SK-MEL-5 (cell line): ENCODE data around the gene CFAP97D2. TPM values are rescaled to one million over a fixed set of nuclear protein-coding genes. Genes with fewer than 3 reads are reported as not detected.

Source experiments
- DNase-seq: peaks from one replicate; pipeline ENCODE4 v3.0.0-alpha.2; 2016; ENCODE audit warnings: low read depth, low spot score
- in situ Hi-C: cut with HindIII; loops from 2 replicates; pipeline ENCODE4 v1.10.0; 2016; ENCODE audit warnings: low sequenced_read_pairs, high pct_unique_total_duplicates, low pct_unique_long_range_greater_than_20kb
- total RNA-seq: library from RNA; depleted of rRNA; stranded (reverse); fragments of >200 nt; shearing (Covaris generic); gene quantifications from 2 replicates; pipeline ENCODE4 v1.2.3, GENCODE V29; 2014

Gene CFAP97D2
- total RNA-seq, 1 experiment from 2014 or later: not detected

GRCh38 chr13:114213980-114214379 lies 34.9 kb downstream of the CFAP97D2 start:
- DNase-seq: no peak
- in situ Hi-C loops: no loop called here

- in situ Hi-C loops: no loop called here
- no peak for DNase-seq
Measured at GRCh38 chr13:114219392-114219791, 40.3 kb downstream of the CFAP97D2 start.

DNA sequence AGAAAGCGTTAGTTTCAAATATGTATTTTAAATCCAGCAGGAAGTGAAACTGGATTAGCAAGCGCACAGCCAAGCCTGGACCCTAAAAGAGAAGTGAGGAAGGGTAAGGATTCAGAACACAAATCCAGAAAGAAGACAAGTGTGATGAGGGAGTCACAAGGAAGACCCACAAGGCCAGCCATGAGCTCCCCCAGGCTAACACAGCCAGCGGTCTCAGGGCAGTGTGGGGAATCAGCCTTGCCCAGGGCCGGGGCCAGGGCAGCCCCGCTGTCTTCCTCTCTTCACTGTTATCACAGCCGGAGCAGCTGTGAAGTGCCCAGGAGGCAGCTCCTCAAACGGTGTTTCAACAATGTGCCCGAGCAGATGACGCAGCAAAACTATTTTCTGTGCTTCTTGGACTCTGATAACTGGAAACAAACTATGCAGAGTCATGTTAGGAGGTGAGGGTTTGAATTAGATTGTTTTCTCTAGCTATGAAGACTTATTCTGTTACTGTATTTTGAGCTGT lies 43.5 kb downstream of the CFAP97D2 start:
- in situ Hi-C loops: no loop called here

GRCh38 chr13:114224201-114224600 lies 45.1 kb downstream of the CFAP97D2 start:
- in situ Hi-C loops: no loop called here

More for the DNA sequence above, 43.5 kb downstream of the CFAP97D2 start:
- no peak for DNase-seq

GRCh38 chr13:114225610-114226009 lies 46.6 kb downstream of the CFAP97D2 start:
- in situ Hi-C loops: no loop called here
- DNase-seq: no peak

More at GRCh38 chr13:114224201-114224600, 45.1 kb downstream of the CFAP97D2 start:
- DNase-seq: no peak

DNA sequence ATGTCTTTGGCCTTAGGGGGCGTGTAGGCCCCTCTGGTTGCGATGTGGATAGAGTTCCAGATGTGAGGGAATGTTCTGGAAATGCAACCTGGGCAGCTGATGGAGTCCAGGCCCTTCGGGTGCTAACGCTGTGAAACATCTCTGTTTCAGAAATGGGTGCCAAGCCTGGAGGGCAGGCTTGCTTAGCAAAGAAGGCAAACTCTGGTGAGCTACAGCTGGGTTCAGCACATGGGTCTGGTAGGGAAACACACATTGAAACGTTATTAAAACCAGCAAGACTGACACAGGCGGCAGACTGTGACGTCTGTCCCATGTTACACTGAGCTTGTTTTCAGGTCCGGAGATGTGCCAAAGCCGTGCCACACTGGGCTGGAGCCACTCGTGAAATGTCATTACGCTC lies 47.0 kb downstream of the CFAP97D2 start:
- no peak for DNase-seq

DNA sequence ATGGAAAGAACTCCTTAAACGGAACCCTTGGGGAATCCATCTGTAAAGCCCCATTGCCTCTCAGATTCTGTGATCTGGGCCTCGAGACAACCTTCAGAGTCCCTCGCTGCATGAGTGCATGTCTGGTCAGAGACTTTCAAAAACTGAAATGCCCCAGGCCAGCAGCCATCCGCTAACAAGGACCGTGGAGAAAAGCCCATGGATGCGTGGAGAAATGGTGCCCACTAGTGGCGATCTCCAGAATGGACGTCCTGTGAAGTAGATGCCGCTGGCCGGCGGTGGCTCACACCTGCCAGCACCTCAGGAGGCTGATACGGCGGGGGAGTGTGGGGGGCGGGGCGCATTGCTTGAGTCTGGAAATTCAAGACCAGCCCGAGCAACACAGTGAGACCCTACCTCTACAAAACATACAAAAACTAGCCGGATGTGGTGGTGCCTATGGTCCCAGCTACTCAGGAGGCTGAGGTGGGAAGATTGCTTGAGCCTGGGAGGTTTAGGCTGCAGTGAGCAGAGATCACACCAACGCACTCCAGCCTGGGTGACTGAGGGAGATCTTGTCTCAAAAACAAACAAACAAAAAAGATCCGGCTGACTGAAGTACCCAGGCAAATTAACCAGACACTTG lies 47.8 kb downstream of the CFAP97D2 start:
- peak; percentile 87 for DNase-seq

More for the DNA sequence above, 47.0 kb downstream of the CFAP97D2 start:
- in situ Hi-C loops: no loop called here

GRCh38 chr13:114227528-114227927 lies 48.5 kb downstream of the CFAP97D2 start:
- DNase-seq: no peak
- in situ Hi-C loops: no loop called here

More for the DNA sequence above, 47.8 kb downstream of the CFAP97D2 start:
- in situ Hi-C loops: no loop called here

DNA sequence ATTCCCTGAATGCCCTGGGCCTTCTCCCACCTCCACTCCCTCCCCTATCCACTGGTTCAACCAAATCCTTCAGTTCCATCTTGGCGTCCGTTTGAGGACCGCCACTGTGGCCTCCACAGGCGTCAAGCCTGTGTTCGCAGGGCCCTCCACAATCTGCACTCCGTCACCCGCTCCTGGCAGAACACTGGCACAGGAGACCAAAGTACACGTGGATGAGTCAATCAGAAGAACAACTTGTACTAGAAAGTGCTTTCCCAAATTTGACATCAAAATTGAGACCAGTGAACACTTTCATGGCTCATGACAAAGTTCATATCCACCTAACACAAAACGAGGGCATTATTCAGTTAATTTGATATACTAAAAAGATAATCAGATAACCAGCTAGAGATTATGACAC lies 49.1 kb downstream of the CFAP97D2 start:
- DNase-seq: no peak
- in situ Hi-C loops: no loop called here

- DNase-seq: peak; percentile 32
- in situ Hi-C loops: no loop called here
Measured at GRCh38 chr13:114229506-114229905, 50.4 kb downstream of the CFAP97D2 start.

DNA sequence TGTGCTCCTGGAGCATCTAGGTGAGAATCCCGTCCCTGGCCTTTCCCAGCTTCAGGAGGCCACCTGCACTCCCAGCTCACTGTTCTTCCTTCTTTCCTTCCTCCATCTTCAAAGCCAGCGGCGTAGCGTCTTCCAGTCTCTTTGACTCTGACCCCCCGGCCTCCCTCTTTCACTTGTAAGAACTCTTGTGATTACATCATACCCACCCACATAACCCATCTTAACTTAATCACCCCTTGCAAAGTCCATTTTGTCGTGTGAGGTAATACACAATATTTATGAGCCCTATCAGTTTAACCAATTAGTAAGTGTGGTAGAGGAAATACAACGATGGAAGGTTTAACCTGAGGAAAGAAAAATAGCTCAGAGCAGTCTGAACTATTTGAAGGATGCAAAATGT lies 51.1 kb downstream of the CFAP97D2 start:
- no peak for DNase-seq
- in situ Hi-C loops: no loop called here

DNA sequence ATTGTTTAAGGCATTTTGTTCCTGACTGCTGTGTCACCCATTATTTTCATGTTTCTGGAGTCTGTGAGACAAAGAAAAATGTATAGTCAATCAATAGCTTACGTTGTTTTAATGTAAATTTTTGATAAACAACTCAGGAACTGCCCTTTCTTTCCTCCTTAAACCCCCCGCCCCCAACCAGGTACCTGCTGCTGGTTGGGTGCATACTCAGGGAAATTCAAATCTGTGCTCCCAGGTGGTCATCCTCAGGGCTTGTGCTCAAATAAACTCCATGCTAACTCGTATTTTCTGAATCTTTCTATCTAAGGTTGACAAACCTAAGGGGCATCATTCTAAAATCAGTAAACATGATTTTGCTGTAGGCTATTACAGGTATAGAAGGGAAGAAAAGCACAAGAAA lies 51.5 kb downstream of the CFAP97D2 start:
- no peak for DNase-seq
- in situ Hi-C loops: no loop called here

- DNase-seq: no peak
- in situ Hi-C loops: no loop called here
Measured at GRCh38 chr13:114231886-114232285, 52.8 kb downstream of the CFAP97D2 start.

- in situ Hi-C loops: no loop called here
- no peak for DNase-seq
Measured at GRCh38 chr13:114234266-114234644, 55.2 kb downstream of the CFAP97D2 start.

- in situ Hi-C loops: no loop called here
- DNase-seq: peak; percentile 95
Measured at GRCh38 chr13:114234645-114235421, 55.8 kb downstream of the CFAP97D2 start, which contains the start of gene CDC16. Gene CDC16, plus strand, starts transcription at chr13:114234897. Its CDS starts 188 bp downstream, at chr13:114235085.

DNA sequence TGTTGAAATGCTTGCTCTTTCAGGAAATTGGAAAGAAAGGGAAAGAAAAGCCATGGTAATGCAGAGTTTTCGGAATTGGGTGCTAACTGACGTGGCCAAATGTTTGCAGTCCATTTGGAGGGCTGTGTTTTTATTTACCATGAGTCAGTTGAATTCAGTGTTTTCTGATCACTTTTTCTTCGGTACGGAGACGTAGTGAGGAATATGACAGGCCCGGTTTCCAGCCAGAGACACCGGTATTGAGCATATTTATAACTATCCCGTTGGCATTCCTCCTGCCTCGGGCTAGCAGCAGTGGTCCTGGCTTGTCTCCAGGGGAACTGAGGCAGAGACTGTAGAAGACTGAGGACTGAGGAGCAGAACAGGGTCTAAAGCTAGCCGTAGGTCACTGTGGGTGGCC lies 56.6 kb downstream of the CFAP97D2 start:
- peak; percentile 17 for DNase-seq
- in situ Hi-C loops: no loop called here

GRCh38 chr13:114236227-114236626 lies 57.2 kb downstream of the CFAP97D2 start:
- no peak for DNase-seq
- in situ Hi-C loops: no loop called here

DNA sequence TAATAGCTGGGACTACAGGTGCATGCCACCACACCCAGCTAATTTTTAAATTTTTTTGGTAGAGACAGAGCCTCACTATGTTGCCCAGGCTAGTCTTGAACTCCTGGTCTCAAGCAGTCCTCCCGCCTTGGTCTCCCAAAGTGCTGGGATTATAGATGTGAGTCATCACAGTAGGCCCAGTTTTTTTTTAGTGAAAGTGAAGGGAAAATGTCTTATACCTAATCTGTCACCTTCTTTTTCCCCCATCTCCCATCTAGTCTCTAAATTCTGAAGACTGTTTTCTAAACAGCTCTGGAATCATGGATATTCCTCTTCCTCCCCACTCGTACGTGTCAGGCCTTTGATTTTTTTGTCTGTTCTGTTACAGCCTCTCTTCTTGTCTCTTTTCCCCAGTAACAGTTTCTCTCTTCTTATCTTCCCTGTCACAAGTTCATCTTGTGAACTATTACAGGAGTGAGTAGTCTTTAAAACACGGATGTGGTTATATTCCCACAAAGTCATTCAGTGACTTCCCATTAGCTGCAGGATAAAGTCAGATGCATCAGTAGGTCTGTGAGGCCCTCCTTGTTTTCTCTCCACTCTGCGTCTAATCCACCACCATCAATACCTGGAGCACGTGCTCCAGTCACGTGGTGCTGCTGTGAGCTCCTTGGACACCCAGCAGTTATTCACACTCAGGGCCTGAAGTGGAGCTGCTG lies 58.5 kb downstream of the CFAP97D2 start:
- in situ Hi-C loops: no loop called here
- peak; percentile 97 for DNase-seq
